Measurements from ENCODE around the gene LDB1. TPM values are rescaled to one million over a fixed set of nuclear protein-coding genes. Genes with fewer than 3 reads are reported as not detected.

LDB1 gene
- total and polyA plus RNA-seq, 2 of the 13 experiments (the other 11 are each of a cell fraction or from before 2014, with no cell fraction given), result 17.2 to 45.5 TPM

DNA sequence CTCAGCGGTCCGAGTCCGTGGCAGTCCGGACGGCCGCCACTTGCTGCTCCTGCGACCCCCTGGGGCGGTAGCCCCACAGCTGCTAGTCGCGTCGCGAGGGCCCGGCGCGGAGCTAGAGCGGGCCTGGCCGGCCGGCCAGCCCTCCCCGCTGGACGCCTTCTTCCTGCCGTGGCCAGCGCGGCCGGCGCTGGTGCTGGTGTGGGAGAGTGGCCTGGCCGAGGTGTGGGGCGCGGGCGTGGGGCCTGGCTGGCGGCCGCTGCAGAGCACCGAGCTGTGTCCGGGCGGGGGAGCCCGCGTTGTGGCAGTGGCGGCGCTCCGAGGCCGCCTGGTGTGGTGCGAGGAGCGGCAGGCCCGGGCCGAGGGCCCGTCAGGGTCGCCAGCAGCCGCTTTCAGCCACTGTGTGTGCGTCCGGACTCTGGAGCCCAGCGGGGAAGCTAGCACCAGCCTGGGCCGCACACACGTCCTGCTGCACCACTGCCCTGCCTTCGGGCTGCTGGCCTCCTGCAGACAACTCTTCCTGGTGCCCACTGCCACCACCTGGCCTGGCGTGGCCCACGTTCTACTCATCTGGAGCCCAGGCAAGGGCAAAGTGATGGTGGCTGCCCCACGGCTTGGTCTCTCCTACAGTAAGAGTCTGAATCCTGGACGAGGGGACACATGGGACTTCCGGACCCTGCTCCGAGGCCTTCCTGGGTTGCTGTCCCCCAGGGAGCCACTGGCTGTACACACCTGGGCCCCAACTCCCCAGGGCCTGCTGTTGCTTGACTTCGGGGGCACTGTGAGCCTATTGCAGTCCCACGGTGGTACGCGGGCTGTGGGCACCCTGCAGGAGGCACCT lies 54.4 kb downstream of the LDB1 start (continued):
- TF ChIP-seq CTCF (CRISPR knock-in tag; IDR thresholded peaks at IDR 0.05) (peak; percentile 40), ZNF850 (CRISPR knock-in tag; conservative IDR thresholded peaks at IDR 0.05) (no peak), BORCS8-MEF2B (CRISPR knock-in tag; IDR thresholded peaks at IDR 0.05) (peak; percentile 21; the same call in 1 of the 2 replicates), ZNF605 (CRISPR knock-in tag; IDR thresholded peaks at IDR 0.05) (peak; percentile 74; the same call in 1 of the 2 replicates)

DNA sequence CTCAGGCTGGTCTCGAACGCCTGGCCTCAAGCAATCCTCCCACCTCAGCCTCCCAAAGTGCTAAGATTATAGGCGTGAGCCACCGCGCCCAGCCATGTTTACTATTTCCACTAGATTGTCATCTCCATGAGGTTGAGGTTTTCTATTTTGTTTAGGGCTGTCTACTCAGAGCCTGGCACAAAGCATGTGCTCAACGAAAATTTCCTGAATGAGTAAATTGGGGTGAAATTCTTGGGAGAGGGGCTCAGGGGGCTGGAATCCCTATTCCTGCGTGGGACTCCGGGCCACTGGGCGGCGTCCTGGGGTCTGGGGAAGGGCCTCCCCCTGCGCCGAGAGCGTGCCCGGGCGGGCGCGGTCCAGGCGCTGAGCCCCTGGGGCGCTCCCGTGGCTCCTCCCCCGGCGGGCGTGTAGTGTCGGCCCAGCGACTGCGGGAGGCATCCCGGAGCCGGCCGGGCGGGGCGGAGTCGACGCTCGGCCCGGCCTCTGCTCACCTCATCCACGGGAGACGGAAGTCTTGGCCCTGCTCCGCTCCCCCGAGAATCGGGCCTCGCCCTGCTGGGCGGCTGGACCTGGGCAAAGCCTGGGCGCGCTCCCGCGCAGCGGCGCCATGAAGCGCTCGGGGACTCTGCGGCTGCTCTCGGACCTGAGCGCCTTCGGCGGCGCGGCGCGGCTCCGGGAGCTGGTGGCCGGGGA lies 55.2 kb downstream of the LDB1 start, which contains the start of gene HPS6:
Gene HPS6, plus strand, starts transcription at position 482 of the 693 bp plus-strand sequence. Its CDS starts 126 bp downstream, at position 608.
- intact Hi-C loops (cut with micrococcal nuclease; ENCODE audit: unreplicated experiment), result loop anchor here (5.0 kb wide), 1 partner anchor 52 kb away; no protein-coding TSS in a partner anchor
- 4% methylated on average over 12 of the region's 61 CpGs for WGBS (ENCODE audit: low lambda C conversion rate)
- no peaks in the 10 kb centered on the region; the same call in 1 of the 2 replicates for H4K20me1 ChIP-seq (ENCODE audit: insufficient read depth, low read length)
- H3K27me3 ChIP-seq (ENCODE audit: control insufficient read depth in 1 of 2, insufficient read depth in 2 of 2, low read length in 2 of 2), result no peaks in the 10 kb centered on the region
- peak within 1 kb of the TSS; percentile 90 for H3K4me2 ChIP-seq (ENCODE audit: low read depth, low read length)
- peak within 1 kb of the TSS; percentile 94 for H3K9ac ChIP-seq (ENCODE audit: insufficient read depth, low read depth, low read length)
- peaks cover 29% of the 10 kb centered on the region for H3K4me1 ChIP-seq (ENCODE audit: insufficient read depth, low read length)
- in situ Hi-C loops (cut with HindIII; ENCODE audit: extremely low pct_ligation_motif_present, low pct_unique_long_range_greater_than_20kb), result no loop called here
- POLR2A ChIA-PET, result interaction anchor here (0.9 to 3.5 kb wide), 4 partner anchors 8 to 55 kb away, joined by 3 to 39 read pairs (median 4); partner anchors contain the start of gene ARMH3
- ATAC-seq (peak; percentile 95), DNase-seq (ENCODE audit: low spot score) (peak; percentile 81), FAIRE-seq (peak; percentile 77)
- peaks cover 13% of the 10 kb centered on the region for H3K79me2 ChIP-seq (ENCODE audit: insufficient read depth, low read length)
- H3K36me3 ChIP-seq (replicated peaks in 1 of 2; ENCODE audit: control insufficient read depth in 1 of 2, insufficient read depth in 2 of 2, low read length in 2 of 2), result peaks cover 0 to 3% of the 10 kb centered on the region in 2 experiments; a peak in 1 of 5 replicates
- H3K9me3 ChIP-seq (ENCODE audit: low read length), result no peaks in the 10 kb centered on the region
- peak within 1 kb of the TSS; percentile 91 to 93 (median 93) for H3K4me3 ChIP-seq (replicated peaks in 1 of 3; ENCODE audit: insufficient read depth in 1 of 3, low read depth in 2 of 3, low read length in 3 of 3)
- peak within 1 kb of the TSS; percentile 80 for H3K27ac ChIP-seq (ENCODE audit: extremely low read length, insufficient read depth, low read length)
- no peak within 1 kb of the TSS for H2AFZ ChIP-seq (ENCODE audit: low read length)
- BruUV-seq (replicated peaks), result no TSS peak
- CTCF ChIA-PET (ENCODE audit: low intra/inter-chr PET ratio, low total read pairs), result no interaction called here
- 0 out of 2 replicates have a peak, but pooled peaks have one; percentile 66 for TF ChIP-seq ZNF224 (CRISPR knock-in tag; IDR thresholded peaks at IDR 0.05)
- TF ChIP-seq HMG20B (CRISPR knock-in tag; conservative IDR thresholded peaks at IDR 0.05), result no peak
- TF ChIP-seq, protein P1, sequence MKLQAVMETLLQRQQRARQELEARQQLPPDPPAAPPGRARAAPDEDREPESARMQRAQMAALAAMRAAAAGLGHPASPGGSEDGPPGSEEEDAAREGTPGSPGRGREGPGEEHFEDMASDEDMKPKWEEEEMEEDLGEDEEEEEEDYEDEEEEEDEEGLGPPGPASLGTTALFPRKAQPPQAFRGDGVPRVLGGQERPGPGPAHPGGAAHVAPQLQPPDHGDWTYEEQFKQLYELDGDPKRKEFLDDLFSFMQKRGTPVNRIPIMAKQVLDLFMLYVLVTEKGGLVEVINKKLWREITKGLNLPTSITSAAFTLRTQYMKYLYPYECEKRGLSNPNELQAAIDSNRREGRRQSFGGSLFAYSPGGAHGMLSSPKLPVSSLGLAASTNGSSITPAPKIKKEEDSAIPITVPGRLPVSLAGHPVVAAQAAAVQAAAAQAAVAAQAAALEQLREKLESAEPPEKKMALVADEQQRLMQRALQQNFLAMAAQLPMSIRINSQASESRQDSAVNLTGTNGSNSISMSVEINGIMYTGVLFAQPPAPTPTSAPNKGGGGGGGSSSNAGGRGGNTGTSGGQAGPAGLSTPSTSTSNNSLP (IDR thresholded peaks at IDR 0.05; ENCODE audit: low read depth, low read length), result no peak
- no peak for TF ChIP-seq ZHX2 (IDR thresholded peaks at IDR 0.05; ENCODE audit: low read depth)
- peak; percentile 84; the same call in 1 of the 2 replicates for TF ChIP-seq ZHX2 (CRISPR knock-in tag; IDR thresholded peaks at IDR 0.05; ENCODE audit: borderline replicate concordance)
- TF ChIP-seq TEAD3 (CRISPR knock-in tag; optimal IDR thresholded peaks at IDR 0.05; ENCODE audit: borderline replicate concordance), result peak; percentile 34
- 0 out of 2 replicates have a peak, but pooled peaks have one; percentile 51 for TF ChIP-seq RCOR2 (CRISPR knock-in tag; IDR thresholded peaks at IDR 0.05)
